Tibial nerve (tissue), 4 donors: Measurements from ENCODE around the gene OVOL3.

Experiments
- EP300 ChIP-seq, 2 donors: sonication (generic); formaldehyde crosslinking; IDR thresholded peaks; one replicate each; pipeline ENCODE4 v1.6.1; 2017; ENCODE audit warnings: antibody characterized with exemption in 2 of 2, mild to moderate bottlenecking in 1 of 2
- POLR2A ChIP-seq, 2 donors: fragments of 450-650 bp; IDR thresholded peaks; one replicate each; pipeline ENCODE4 v1.6.1; 2017; ENCODE audit warnings: antibody characterized with exemption in 2 of 2, mild to moderate bottlenecking in 2 of 2, moderate library complexity in 2 of 2
- TF ChIP-seq, protein P1 (sequence below), 5 experiments: fragments of 200-600 bp in 3 of 5; fragments of 450-650 bp in 2 of 5; sonication (generic) in 3 of 5; IDR thresholded peaks; one replicate each; pipeline ENCODE4 v1.5.1; 2016 to 2019; ENCODE audit warnings: antibody characterized with exemption in 5 of 5, mild to moderate bottlenecking in 3 of 5, moderate library complexity in 2 of 5

DNA sequence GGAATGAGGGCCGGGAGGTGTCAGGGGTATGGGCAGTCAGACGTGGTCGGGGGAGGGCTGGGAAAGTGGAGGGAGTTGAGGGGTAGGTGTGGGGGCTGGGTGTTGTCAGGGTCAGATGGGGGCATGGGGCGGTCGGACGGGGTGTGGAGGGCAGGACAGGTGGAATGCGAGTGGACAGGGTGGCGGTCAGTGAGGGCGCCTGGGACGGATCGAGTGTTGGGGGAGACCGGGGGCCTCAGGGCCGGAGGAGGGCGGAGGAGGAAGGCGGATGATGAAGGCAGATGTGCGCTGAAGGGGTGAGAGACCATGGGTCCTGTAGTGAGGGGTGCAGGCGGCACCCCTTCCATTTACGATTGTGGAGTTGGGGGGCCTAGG is 10.0 kb downstream of the OVOL3 start:
- TF ChIP-seq, protein P1, sequence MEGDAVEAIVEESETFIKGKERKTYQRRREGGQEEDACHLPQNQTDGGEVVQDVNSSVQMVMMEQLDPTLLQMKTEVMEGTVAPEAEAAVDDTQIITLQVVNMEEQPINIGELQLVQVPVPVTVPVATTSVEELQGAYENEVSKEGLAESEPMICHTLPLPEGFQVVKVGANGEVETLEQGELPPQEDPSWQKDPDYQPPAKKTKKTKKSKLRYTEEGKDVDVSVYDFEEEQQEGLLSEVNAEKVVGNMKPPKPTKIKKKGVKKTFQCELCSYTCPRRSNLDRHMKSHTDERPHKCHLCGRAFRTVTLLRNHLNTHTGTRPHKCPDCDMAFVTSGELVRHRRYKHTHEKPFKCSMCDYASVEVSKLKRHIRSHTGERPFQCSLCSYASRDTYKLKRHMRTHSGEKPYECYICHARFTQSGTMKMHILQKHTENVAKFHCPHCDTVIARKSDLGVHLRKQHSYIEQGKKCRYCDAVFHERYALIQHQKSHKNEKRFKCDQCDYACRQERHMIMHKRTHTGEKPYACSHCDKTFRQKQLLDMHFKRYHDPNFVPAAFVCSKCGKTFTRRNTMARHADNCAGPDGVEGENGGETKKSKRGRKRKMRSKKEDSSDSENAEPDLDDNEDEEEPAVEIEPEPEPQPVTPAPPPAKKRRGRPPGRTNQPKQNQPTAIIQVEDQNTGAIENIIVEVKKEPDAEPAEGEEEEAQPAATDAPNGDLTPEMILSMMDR (IDR thresholded peaks at IDR 0.05), result no peak
- TF ChIP-seq POLR2A (IDR thresholded peaks at IDR 0.05), result no peak
- TF ChIP-seq EP300 (IDR thresholded peaks at IDR 0.05), result no peak
